Liver (tissue), 9 donors: ENCODE results near the gene ZNF592. TPM values are rescaled to one million over a fixed set of nuclear protein-coding genes. Genes with fewer than 3 reads are reported as not detected.

Experiments used
- DNase-seq: peaks from one replicate; pipeline ENCODE4 v3.0.0-alpha.2; 2017; ENCODE audit warnings: low spot score
- H3K27ac ChIP-seq, 2 donors: one replicate each; pipeline ENCODE4 v1.7.0; 2013; ENCODE audit warnings: inconsistent platforms in 2 of 2, low read length in 2 of 2, control low read depth in 1 of 2, low read depth in 1 of 2, mild to moderate bottlenecking in 1 of 2
- H3K27me3 ChIP-seq, 4 donors: one replicate each; pipeline versions ENCODE4 v1.6.1 to v1.7.0; 2013; ENCODE audit warnings: low read length in 3 of 4, inconsistent platforms in 1 of 4, mild to moderate bottlenecking in 1 of 4, moderate library complexity in 1 of 4; ENCODE audit not compliant: control insufficient read depth in 4 of 4, insufficient read depth in 4 of 4
- H3K36me3 ChIP-seq, 4 donors: one replicate each; pipeline versions ENCODE4 v1.6.1 to v1.7.0; 2013; ENCODE audit warnings: low read length in 3 of 4, mild to moderate bottlenecking in 3 of 4, low read depth in 1 of 4, moderate library complexity in 1 of 4; ENCODE audit not compliant: control insufficient read depth in 4 of 4, insufficient read depth in 3 of 4
- H3K4me1 ChIP-seq, 4 donors: one replicate each; pipeline versions ENCODE4 v1.6.1 to v1.7.0; 2013; ENCODE audit warnings: low read length in 3 of 4, mild to moderate bottlenecking in 3 of 4, moderate library complexity in 1 of 4; ENCODE audit not compliant: control insufficient read depth in 4 of 4, insufficient read depth in 4 of 4
- H3K4me3 ChIP-seq, 3 donors: one replicate each; pipeline versions ENCODE4 v1.6.1 to v1.7.0; 2013; ENCODE audit warnings: low read length in 3 of 3, control low read depth in 1 of 3, low read depth in 1 of 3, mild to moderate bottlenecking in 1 of 3
- H3K9ac ChIP-seq, 2 donors: one replicate each; pipeline ENCODE4 v1.7.0; 2013; ENCODE audit warnings: low read length in 2 of 2, mild to moderate bottlenecking in 2 of 2, moderate library complexity in 2 of 2, control low read depth in 1 of 2, low read depth in 1 of 2
- H3K9me3 ChIP-seq, 4 donors: one replicate each; pipeline versions ENCODE4 v1.6.1 to v1.7.0; 2013; ENCODE audit warnings: low read length in 3 of 4; ENCODE audit not compliant: control insufficient read depth in 4 of 4
- EGR1 ChIP-seq, 2 donors: IDR thresholded peaks; 2 replicates each; pipeline ENCODE4 v1.6.1; 2016 to 2018; ENCODE audit warnings: antibody characterized with exemption in 2 of 2, low read depth in 2 of 2
- FOXA1 ChIP-seq: IDR thresholded peaks from 2 replicates; pipeline ENCODE4 v1.6.1; 2016; ENCODE audit warnings: antibody characterized with exemption
- FOXA2 ChIP-seq: IDR thresholded peaks from 2 replicates; pipeline ENCODE4 v1.6.1; 2016; ENCODE audit warnings: antibody characterized with exemption
- GABPA ChIP-seq, 2 donors: IDR thresholded peaks in 1 of 2; conservative IDR thresholded peaks in 1 of 2; 2 replicates each; pipeline ENCODE4 v1.6.1; 2016; ENCODE audit warnings: antibody characterized with exemption in 2 of 2, mild to moderate bottlenecking in 1 of 2, moderate library complexity in 1 of 2
- HNF4A ChIP-seq, 2 donors: conservative IDR thresholded peaks; 2 replicates each; pipeline ENCODE4 v1.6.1; 2016; ENCODE audit warnings: antibody characterized with exemption in 2 of 2, mild to moderate bottlenecking in 2 of 2
- HNF4G ChIP-seq: IDR thresholded peaks from 2 replicates; pipeline ENCODE4 v1.6.1; 2016; ENCODE audit warnings: antibody characterized with exemption
- JUND ChIP-seq, 2 donors: IDR thresholded peaks; 2 replicates each; pipeline ENCODE4 v1.6.1; 2016; ENCODE audit warnings: antibody characterized with exemption in 2 of 2
- NR2F2 ChIP-seq: IDR thresholded peaks from 2 replicates; pipeline ENCODE4 v1.6.1; 2016; ENCODE audit warnings: antibody characterized with exemption
- RAD21 ChIP-seq, 2 donors: IDR thresholded peaks; 2 replicates each; pipeline ENCODE4 v1.6.1; 2016; ENCODE audit warnings: antibody characterized with exemption in 2 of 2, mild to moderate bottlenecking in 2 of 2
- RXRA ChIP-seq, 2 donors: IDR thresholded peaks; 2 replicates each; pipeline ENCODE4 v1.6.1; 2017 to 2018; ENCODE audit warnings: antibody characterized with exemption in 2 of 2, mild to moderate bottlenecking in 1 of 2
- SP1 ChIP-seq: IDR thresholded peaks from 2 replicates; pipeline ENCODE4 v1.6.1; 2018; ENCODE audit warnings: antibody characterized with exemption, mild to moderate bottlenecking
- TAF1 ChIP-seq: conservative IDR thresholded peaks from 2 replicates; pipeline ENCODE4 v1.6.1; 2016; ENCODE audit warnings: antibody characterized with exemption, mild to moderate bottlenecking
- YY1 ChIP-seq: IDR thresholded peaks from 2 replicates; pipeline ENCODE4 v1.6.1; 2016; ENCODE audit warnings: antibody characterized with exemption, mild to moderate bottlenecking
- WGBS: extraction: QIAGEN DNeasy Blood & Tissue Kit; methylation state at CpG from one replicate; pipeline ENCODE4 v1.1.7; 2013; 5-methylcytosine and 5-hydroxymethylcytosine counted together
- polyA plus RNA-seq, 2 donors: library from polyadenylated mRNA; stranded (reverse) in 1 of 2; unstranded in 1 of 2; fragments of 200-250 nt in 1 of 2; fragments of >200 nt in 1 of 2; fragmentation: Nextera tagmentation in 1 of 2; extraction: Ambion mirVana in 1 of 2; gene quantifications; one replicate each; pipeline versions ENCODE4 v1.2.1 to v1.2.3, GENCODE V29; 2013 to 2015
- total RNA-seq, 2 donors: library from RNA; depleted of rRNA; stranded (reverse); fragments of >200 nt; gene quantifications; one replicate each; pipeline ENCODE4 v1.2.3, GENCODE V29; 2014
- TF ChIP-seq, protein P1 (sequence below): fragments of 150-350 bp; IDR thresholded peaks from 2 replicates; pipeline ENCODE4 v1.5.1; 2017; ENCODE audit warnings: improper control_type of control experiment, low read depth, low read length; ENCODE audit not compliant: missing input control
- TF ChIP-seq, protein P2 (sequence below): IDR thresholded peaks from 2 replicates; pipeline ENCODE4 v1.6.1; 2016; ENCODE audit warnings: antibody characterized with exemption
- TF ChIP-seq, protein P3 (sequence below): IDR thresholded peaks from 2 replicates; pipeline ENCODE4 v1.6.1; 2016; ENCODE audit warnings: antibody characterized with exemption
- TF ChIP-seq, protein P4 (sequence below): IDR thresholded peaks from 2 replicates; pipeline ENCODE4 v1.6.1; 2016; ENCODE audit warnings: antibody characterized with exemption, mild to moderate bottlenecking
- TF ChIP-seq, protein P5 (sequence below): IDR thresholded peaks from 2 replicates; pipeline ENCODE4 v1.6.1; 2016; ENCODE audit warnings: antibody characterized with exemption
- donor health status: healthy.
- donor health status: healthy.
- donor health status: healthy.
- donor health status: healthy.
- donor health status: healthy.

ZNF592 gene
- total and polyA plus RNA-seq, 4 donors = 4.4 to 10.6 (median 7.5) TPM

DNA sequence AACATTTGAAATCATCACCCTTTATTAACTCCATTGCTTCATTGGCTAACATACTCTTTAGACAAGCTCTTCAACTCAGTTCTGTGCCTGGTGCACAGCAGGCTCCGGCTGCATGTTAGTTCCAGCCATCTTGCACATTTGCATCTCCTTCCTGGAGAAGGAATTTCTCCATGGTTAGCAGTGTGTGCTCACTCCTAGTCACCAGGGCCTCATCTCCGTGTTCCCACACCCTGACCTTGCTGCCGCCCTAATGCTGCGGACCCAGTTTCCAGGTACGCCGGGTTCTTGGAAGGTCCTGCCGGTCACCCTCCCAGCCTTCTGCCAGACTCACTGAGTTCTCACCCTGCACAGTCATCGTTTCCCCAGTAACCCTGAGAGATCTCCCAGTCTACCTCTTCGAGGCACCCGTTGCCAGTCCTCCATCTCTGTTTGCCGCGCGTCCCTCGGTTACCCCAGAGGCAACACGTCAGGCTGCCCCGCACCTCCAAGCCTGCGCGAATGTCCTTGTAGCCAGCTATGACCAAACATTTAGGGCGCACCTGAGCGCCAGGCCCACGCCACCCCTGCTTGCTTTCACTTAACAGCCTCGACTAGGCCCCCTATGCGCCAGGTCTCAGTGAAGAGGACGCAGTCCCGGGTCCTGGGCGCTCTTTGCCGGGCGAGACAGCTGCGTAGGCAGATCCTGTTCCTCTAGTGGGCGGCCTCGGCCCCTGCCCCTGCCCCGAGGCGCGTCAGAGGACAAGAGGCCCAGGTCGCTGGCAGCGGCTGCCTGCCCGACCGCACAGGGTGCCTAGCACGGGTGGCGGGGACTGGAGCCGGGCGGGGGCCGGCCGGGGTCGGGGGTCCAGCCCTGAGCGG lies 747 bp upstream of the ZNF592 start (continued):
- TF ChIP-seq, protein P1, sequence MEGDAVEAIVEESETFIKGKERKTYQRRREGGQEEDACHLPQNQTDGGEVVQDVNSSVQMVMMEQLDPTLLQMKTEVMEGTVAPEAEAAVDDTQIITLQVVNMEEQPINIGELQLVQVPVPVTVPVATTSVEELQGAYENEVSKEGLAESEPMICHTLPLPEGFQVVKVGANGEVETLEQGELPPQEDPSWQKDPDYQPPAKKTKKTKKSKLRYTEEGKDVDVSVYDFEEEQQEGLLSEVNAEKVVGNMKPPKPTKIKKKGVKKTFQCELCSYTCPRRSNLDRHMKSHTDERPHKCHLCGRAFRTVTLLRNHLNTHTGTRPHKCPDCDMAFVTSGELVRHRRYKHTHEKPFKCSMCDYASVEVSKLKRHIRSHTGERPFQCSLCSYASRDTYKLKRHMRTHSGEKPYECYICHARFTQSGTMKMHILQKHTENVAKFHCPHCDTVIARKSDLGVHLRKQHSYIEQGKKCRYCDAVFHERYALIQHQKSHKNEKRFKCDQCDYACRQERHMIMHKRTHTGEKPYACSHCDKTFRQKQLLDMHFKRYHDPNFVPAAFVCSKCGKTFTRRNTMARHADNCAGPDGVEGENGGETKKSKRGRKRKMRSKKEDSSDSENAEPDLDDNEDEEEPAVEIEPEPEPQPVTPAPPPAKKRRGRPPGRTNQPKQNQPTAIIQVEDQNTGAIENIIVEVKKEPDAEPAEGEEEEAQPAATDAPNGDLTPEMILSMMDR = no peak
- no peak for TF ChIP-seq FOXA1
- no peak for TF ChIP-seq EGR1 (IDR thresholded peaks at IDR 0.05; ENCODE audit: low read depth in 2 of 2)

DNA sequence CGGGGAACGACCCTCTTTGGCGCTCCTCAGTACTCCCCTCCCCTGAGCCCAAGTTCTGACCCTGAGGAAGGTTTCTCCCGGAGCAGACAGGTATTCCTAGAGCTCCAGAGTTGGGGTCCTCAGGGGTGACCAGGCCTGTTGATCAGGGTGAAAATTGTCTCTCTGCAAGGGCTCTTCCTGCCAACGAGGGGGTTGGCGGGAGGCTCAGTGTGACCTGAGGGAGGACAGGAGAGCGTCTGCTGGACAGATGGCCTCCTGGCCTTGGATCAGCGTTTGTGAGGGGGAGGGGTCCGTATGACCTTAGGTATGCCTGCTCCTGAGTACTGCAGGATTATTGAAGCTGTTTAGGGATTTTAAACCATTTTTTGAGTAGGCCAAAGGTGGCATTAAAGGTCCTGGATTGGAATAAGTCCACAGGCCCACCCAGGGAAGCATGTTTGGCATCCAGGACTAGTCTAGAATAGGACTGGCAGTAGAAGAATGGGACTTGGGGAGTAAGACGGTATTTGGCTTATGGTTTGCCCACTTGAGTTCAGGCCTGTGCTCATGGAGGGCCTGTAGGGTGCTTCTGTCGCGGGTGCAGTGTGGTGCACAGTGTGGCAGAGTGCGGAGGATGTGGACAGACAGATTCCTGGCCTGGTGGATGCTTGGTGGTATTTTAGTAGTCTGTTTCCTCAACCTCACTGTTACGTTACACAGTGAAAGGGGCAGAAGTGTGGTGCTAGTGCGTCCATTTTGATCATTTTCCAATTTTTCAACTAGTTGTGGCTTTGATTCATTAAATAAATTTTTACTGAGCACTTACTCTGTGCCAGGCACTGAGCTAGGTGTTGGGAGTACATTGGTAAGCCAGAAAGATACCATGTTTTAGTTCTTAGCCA lies 959 bp downstream of the ZNF592 start:
- Histone ChIP-seq H3K9ac (peak overlapping the region; percentile 91 to 93), H3K4me3 (peak overlapping the region; percentile 75 to 94 (median 88)), H3K9me3 (no peaks in the 10 kb centered on the region), H3K27me3 (no peaks in the 10 kb centered on the region), H3K27ac (peak overlapping the region; percentile 98 to 99), H3K36me3 (no peaks in the 10 kb centered on the region), H3K4me1 (peaks cover 16 to 60% (median 41%) of the 10 kb centered on the region in 4 donors)
- TF ChIP-seq, protein P2, sequence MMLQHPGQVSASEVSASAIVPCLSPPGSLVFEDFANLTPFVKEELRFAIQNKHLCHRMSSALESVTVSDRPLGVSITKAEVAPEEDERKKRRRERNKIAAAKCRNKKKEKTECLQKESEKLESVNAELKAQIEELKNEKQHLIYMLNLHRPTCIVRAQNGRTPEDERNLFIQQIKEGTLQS = no peak
- no peak for TF ChIP-seq EGR1 (IDR thresholded peaks at IDR 0.05; ENCODE audit: low read depth in 2 of 2)
- TF ChIP-seq SP1 = peak; percentile 12
- TF ChIP-seq NR2F2 = peak; percentile 14
- TF ChIP-seq, protein P3, sequence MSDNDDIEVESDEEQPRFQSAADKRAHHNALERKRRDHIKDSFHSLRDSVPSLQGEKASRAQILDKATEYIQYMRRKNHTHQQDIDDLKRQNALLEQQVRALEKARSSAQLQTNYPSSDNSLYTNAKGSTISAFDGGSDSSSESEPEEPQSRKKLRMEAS = no peak
- TF ChIP-seq FOXA2 = no peak
- no peak for TF ChIP-seq YY1
- no peak for TF ChIP-seq JUND (IDR thresholded peaks at IDR 0.05)
- no peak for TF ChIP-seq TAF1
- peak; percentile 36 to 49 for TF ChIP-seq HNF4A (conservative IDR thresholded peaks at IDR 0.05)
- no peak for TF ChIP-seq GABPA (IDR thresholded peaks at IDR 0.05 in 1 of 2, conservative IDR thresholded peaks at IDR 0.05 in 1 of 2)
- TF ChIP-seq FOXA1 = no peak
- TF ChIP-seq, protein P4, sequence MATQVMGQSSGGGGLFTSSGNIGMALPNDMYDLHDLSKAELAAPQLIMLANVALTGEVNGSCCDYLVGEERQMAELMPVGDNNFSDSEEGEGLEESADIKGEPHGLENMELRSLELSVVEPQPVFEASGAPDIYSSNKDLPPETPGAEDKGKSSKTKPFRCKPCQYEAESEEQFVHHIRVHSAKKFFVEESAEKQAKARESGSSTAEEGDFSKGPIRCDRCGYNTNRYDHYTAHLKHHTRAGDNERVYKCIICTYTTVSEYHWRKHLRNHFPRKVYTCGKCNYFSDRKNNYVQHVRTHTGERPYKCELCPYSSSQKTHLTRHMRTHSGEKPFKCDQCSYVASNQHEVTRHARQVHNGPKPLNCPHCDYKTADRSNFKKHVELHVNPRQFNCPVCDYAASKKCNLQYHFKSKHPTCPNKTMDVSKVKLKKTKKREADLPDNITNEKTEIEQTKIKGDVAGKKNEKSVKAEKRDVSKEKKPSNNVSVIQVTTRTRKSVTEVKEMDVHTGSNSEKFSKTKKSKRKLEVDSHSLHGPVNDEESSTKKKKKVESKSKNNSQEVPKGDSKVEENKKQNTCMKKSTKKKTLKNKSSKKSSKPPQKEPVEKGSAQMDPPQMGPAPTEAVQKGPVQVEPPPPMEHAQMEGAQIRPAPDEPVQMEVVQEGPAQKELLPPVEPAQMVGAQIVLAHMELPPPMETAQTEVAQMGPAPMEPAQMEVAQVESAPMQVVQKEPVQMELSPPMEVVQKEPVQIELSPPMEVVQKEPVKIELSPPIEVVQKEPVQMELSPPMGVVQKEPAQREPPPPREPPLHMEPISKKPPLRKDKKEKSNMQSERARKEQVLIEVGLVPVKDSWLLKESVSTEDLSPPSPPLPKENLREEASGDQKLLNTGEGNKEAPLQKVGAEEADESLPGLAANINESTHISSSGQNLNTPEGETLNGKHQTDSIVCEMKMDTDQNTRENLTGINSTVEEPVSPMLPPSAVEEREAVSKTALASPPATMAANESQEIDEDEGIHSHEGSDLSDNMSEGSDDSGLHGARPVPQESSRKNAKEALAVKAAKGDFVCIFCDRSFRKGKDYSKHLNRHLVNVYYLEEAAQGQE = peak; percentile 80
- no peak for TF ChIP-seq HNF4G
- TF ChIP-seq RXRA (IDR thresholded peaks at IDR 0.05) = peak; percentile 64 to 73
- TF ChIP-seq, protein P1 = no peak
- TF ChIP-seq, protein P5, sequence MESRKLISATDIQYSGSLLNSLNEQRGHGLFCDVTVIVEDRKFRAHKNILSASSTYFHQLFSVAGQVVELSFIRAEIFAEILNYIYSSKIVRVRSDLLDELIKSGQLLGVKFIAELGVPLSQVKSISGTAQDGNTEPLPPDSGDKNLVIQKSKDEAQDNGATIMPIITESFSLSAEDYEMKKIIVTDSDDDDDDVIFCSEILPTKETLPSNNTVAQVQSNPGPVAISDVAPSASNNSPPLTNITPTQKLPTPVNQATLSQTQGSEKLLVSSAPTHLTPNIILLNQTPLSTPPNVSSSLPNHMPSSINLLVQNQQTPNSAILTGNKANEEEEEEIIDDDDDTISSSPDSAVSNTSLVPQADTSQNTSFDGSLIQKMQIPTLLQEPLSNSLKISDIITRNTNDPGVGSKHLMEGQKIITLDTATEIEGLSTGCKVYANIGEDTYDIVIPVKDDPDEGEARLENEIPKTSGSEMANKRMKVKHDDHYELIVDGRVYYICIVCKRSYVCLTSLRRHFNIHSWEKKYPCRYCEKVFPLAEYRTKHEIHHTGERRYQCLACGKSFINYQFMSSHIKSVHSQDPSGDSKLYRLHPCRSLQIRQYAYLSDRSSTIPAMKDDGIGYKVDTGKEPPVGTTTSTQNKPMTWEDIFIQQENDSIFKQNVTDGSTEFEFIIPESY = no peak
- TF ChIP-seq RAD21 (IDR thresholded peaks at IDR 0.05) = no peak
- DNase-seq = peak; percentile 64
- under 1% methylated on average over 15 of the region's 15 CpGs for WGBS
